COLO829 (cell line): ENCODE measurements around the gene GAN.

Experiments used
- DNase-seq: peaks from one replicate; pipeline ENCODE4 v3.0.0; 2012; ENCODE audit warnings: low spot score

The GAN gene

DNA sequence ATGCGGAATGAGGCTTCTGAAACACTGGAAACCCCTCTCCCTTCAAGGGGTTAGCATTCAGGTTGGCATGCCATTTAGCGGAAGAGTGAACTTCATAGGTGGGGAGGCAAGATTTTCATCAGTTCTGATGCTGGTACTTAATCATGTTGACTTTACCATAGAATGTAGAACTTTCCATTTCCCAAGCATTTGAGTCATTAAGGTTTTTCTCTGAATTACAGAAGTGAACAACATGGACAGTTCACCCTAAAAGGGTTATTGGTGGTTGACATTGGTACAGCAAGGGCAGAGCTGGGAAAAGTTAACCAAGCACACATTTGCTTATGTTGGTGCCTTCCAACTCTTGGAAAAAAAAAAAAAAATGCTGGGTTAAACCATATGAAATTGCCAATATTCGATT lies 39.1 kb downstream of the GAN start:
- no peak for DNase-seq

DNA sequence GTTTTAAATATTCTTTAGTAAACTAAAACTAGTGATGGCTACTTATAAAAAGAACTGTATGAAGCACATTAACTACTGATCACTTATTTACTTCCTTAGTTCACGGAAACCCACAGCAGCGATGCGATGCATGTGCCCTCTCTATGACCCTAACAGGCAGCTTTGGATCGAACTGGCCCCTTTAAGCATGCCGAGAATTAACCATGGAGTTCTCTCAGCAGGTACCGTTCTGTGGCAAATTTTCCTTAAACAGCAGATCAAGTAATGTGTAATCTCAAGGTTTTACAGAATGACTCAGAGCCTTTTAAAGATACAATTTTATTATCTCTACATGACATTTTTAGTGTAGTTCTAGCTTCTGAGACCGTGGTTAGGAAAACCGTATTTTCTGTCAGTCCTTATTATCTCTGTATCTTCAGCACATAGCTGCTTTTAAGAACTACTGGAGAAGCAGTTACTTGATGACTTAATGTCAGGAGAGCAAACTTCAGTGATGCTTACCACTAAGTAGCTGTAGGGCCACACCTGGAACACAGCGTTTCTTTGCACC lies 43.0 kb downstream of the GAN start:
- no peak for DNase-seq

DNA sequence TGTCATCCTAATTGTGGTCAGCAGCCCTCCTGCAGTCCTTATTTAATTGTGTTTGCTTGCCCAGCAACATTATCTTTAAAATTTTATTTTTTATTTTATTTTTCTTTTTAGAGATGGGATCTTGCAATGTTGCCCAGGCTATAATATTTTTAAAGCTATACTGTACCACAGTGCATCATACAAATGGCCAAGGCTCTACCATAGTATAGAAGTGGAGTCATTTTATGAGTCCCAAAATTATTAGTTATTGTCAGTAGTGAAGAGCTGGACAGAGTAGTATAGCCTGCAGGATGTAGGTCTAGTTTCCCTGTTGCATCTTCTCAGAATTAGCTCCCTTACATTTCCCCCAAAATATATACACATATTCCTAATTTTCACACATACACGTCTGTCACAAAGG lies 44.1 kb downstream of the GAN start:
- no peak for DNase-seq

DNA sequence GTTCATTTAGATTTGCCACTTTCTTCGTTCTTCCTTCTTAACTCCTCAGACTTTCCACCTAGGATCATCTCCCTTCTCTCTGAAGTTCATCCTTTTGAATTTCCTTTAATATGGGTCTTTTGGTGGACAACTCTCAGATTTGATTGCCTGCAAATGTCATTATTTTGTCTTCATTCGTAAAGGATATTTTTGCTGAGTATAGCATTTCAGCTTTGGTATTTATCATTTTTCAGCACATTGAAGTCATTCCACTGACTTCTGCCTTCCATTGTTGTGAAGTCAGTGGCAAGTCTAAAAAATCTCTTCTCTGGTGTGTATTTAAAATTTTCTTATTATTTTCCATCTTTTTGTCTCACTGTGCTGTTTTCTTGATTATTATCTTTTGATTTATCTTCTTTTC lies 45.4 kb downstream of the GAN start:
- DNase-seq: no peak

DNA sequence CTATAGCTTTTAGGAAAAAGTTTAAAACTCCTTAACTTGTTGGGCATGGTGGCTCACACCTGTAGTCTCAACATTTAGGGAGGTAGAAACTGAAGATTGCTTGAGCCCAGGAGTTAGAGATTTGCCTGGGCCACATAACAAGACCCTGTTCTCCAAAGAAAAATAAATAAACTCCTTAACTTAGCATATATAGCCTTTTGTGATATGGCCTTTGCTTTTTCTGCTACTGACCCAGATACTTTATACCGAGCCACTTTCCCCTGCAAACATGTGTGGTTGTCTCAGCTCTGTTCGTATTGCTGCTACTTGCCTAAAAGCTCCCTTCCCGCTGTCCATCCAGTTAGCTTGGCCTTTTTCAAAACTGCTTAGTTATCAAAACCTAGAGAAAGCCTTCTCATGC lies 51.0 kb downstream of the GAN start:
- no peak for DNase-seq

DNA sequence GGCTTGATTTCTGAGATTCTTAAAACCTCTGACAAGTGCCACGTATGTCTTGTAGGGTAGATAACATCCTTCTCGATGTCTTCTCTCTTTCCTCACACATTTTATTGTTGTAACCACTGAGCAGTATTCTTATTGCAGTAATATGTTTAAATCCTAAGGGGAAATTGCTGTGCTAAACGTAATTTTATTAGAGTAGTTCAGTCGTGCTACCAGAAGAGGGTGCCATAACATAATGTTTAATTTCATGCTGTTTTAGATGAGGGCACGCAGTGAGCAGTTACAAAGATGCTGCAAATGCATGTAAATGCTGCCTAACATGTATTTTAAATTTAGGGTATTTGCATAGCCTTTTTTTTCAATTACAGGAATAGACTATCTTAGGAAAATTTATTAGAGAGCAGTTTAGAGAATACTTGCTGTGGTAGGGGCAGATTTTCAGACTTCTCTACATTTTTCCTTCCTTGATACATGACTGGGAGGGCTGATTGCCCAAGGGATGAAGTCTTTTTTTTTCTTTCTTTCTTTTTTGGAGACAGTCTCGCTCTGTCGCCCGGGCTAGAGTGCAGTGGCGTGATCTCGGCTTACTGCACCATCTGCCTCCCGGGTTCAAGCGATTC lies 51.7 kb downstream of the GAN start:
- peak; percentile 13 for DNase-seq

DNA sequence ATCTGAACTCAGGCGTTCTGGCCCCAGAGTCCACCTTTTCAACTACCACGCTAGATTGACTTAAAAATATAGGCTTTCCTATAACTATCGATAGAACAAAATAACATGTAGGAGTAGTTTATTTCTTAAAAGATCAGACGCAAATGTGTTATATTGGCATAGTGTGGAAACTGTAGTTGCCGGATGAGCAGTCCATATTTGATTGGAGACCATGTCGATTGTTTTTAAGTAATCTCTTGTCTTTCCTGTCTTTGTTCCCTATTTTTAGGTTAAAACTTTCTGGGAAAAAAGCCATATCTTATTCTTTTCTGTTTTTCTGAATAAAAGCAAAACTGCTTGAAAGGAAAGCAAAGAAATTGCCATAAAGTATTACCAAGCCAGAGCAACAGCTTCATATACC lies 53.1 kb downstream of the GAN start:
- DNase-seq: no peak

DNA sequence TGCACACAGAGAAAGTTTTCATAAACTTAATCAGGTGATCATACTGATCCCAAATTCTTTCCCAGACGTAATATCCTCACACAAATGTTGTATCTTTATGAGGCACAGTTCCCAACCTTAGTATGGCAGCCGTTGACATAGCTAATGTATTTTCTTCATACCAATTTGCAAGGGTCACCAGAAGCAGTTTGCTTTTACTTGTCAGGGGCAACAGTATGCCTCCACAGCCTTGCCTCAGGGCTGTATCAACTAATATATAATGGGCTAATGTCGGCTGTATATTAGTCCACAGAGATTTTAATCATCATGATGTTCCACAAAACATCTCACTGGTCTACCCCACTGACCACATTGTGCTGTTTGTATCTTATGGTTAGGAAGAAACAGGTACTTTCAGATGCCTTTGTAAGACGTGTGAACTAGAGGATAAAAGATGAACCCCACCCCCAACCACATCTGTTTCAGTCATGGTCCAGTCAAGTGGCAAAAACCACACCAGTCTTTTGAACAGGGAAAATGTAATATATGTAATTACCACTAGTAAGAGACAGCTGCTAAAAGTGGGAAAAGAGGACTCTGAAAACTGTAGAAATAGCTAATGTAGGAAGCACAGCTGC lies 55.2 kb downstream of the GAN start:
- no peak for DNase-seq

DNA sequence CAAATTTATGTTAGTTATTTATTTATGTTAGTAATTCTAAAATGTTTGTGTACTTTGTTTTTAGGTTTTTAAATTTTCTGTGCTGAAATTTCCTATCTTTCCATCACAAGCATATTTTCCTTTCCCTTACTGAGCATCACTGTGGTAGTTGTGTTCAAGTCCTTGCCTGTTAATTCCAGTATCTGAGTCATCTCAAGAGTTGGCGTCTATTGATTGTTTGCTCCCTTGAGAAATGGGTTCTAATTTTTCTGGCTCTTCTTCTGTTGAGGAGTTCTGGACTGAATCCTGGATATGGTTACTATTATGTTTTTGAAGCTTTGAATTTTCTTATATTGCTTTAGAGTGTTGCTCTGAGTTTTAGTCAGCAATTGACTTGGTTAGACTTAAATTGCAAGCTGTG lies 56.3 kb downstream of the GAN start:
- no peak for DNase-seq

DNA sequence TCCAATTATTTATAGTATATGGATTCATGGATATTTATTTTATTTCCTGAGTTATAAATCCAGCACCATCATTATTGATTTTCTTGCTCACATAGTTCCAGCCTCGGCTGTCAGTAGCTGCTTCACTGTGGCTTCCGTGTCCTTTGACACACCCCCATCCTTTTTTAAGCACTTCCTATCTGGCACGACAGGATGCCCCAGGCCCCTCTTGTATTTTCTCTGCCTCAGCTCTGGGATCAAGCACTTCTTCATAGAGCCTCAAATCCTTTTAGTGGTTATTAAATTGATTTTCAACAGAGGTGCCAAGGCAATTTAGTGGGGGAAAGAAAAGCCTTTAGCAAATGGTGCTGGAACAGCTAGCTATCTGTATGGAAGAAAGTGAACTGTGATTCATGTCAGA lies 59.8 kb downstream of the GAN start:
- no peak for DNase-seq

DNA sequence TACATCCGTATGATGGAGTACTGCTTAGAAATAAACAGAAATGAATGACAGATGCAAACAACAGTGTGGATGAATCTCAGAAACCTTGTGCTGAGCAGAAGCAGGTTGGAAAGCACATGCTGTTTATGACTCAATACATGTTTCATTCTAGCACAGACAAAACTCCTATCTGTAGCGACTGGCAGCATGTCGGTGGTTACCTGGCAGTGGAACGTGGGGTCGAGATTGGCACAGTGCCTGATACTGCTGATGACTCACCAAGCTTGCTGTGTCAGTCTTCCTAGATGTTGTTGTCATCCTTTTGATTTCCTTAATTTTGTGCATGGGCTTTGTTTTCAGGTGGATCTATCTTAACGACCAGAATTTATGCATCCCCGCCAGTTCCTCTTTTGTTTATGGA lies 62.1 kb downstream of the GAN start:
- DNase-seq: no peak

DNA sequence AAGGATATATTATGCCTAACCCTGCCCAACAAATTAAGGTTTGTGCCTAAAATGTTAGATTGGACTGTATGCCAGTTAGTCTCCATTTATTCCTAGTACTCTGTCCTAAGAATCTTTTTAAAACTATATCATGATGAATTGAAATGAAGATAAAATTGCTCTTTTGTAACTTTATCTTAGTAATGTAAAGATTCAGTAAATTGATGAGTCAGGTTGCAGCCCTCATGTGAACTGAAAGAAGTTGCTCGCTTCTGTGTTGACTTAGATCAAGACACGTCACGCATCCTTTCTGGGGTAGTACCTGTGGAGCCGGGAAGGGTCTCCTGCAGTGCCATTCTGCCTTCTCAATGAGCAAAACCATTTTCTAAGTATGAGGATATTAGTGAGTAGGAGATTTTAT lies 63.3 kb downstream of the GAN start:
- no peak for DNase-seq

DNA sequence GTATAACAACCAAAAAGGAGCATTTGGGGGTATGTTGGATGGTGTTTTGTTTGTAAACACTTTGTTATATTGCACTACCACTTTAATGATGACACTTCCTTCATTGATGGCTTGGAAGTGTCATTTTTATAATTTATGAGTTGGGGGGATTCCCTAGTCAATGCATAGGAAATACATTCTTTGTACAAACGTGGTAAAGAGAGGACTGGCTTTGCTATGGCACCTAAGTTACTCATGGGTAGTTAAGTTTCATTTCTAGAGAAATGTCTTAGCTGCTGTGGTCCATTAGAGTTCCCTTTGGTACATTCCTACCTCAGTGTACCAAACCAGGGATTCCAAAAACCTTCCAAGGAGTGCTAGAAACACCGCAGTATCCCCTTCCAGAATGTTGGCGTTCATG lies 66.2 kb downstream of the GAN start:
- DNase-seq: no peak

DNA sequence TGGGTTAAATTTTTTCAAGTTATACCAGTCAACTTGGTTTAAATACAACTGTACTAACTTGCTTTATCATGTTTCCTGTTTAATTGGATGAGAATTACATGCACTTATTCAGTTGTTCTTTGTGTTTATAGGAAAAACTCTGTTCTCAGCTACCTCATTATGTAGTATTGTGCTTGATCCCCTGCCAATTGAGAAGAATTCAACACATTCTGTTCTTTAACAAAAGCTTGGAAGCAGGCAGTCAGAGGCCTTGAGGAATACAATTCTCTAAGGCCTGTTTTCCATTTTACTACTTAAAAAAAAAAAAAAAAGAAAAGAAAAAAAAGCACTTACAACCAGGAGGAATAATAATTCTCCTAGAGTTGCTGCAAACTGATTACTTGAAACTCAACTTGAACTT lies 69.2 kb downstream of the GAN start:
- no peak for DNase-seq

DNA sequence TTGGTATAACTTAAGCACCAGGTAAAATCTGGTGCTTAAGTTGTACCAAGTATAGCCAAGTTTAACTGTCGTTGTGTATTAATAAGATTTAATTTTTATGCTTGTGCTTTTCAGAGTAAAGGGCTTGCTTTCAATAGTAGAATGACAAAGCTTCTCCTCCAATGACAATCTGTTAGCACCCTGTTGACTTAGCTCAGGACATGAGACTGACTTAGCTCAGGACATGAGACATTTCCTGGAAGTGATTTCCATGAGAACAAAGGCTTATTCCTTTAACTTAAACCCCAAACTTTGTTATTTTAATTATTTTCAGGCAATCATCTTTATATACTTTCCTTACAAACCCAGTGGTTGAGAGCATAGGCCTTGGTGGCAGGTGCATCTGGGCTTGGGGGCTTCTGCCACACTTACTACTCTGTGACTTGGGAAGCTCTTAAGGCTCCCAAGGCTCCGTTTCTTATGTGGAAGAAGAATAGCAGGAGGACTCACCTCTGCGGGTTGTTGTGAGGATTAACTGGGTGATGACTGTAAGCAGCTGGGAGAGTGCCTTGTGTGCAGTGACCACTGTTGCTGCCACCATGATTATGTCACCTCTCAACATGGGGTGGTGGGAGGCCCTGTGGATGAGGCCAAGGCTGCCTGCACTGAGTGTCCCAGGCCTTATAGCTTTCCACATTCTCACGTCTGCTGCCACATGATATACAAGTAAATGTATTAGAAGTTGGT lies 70.4 kb downstream of the GAN start:
- DNase-seq: no peak

DNA sequence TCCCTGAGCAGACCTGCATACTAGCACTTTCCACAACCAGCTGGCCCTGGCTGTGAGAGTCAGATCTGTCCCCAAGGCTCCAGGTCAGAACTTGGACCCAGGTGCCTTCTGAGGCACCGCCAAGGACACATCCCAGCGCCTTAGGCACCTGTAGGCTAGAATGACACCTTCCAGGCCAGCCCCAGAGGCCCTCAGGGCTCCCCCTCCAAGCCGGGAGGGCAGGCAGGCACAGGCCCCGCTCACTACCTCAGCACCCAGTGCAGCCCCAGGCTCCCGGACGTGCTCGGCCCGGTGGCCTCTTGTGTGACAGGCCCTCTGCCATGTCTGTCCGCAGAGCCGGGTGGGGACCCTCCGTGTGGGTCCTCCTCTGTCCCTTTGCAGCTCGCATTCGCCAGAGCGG lies 73.6 kb downstream of the GAN start:
- DNase-seq: no peak

DNA sequence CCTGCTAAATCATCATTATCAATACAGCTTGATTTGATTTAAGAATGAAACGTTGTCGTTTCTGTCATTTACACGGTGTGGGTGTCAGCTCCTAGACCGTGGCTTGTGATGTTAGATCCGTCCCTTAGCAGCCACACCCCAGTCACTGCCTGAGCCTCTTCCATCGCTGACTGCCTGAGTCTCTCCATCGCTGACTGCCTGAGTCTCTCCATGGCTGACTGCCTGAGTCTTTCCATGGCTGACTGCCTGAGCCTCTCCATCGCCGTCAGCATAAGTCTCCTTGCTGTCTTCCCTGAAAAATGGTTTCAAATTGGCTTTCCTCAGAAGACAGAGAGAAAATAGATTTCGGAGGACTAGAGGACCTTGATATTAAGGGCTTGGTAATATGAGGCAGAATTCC lies 76.1 kb downstream of the GAN start:
- no peak for DNase-seq

DNA sequence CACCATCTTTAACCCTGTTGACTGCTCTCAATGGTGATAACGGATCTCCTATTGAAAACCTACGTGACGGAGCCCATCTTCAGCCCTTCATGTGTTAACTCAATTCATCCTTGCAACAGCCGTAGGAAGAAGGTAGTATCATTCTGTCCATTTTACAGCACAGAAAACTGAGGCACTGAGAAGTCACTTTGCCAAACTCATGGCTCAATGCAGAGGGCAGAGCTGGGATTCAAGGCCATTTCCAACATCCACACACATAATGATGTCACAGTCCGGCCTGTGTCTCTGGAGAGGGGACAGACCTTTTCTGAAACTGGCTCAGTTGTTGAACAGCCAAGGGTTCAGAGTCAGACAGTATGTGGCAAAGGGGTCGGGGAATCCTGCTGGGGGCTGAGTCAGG lies 77.2 kb downstream of the GAN start:
- no peak for DNase-seq

DNA sequence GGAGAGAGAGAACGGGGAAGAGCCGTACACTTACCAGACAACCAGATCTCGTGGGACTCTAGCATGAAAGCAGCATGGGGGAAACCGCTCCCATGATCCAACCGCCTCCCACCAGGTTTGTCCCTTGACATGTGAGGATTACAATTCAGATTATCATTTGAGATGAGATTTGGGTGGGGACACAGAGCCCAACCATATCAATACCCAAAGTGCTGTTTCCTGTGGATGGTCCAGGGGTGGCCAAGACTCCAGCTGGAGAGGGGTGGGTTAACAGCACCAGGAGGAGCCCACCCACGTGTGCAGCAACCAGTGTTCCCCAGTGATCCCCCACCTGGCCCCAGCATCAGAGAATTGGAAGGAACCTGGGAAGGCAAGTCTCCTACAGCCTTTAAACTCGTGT lies 79.7 kb downstream of the GAN start:
- no peak for DNase-seq

DNA sequence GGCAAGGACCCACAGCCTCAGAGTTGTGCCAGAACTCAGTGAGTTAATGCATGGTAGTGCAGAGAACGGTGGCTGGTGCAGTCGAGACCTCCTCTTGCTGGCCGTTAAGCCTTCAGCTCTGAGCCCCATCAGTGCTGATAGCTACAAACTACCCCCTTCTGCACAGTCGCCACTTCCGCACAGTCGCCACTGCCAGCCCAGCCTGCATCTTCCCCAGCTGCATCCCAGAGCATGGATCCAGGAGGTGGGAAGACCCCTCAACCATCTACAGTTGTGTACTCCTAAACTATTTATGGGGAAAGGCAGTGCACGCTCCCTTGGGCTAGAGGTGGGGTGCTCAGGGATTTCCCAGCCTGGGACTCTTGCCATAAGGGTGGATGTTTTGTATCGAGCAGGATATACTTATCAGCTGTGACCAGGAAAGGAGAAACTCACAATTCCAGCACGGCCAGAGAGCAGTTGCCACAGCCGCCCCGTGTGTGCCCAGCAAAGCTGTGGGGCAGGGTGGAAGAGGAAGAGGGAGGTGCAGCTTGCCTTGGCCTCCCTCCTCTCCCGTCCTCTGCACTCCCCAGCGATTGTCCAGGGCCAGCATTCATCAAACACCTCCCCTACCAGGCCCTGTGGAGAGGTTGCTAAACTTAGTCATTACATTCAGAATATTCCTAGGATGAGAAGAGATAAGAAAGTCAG lies 80.3 kb downstream of the GAN start:
- DNase-seq: no peak

DNA sequence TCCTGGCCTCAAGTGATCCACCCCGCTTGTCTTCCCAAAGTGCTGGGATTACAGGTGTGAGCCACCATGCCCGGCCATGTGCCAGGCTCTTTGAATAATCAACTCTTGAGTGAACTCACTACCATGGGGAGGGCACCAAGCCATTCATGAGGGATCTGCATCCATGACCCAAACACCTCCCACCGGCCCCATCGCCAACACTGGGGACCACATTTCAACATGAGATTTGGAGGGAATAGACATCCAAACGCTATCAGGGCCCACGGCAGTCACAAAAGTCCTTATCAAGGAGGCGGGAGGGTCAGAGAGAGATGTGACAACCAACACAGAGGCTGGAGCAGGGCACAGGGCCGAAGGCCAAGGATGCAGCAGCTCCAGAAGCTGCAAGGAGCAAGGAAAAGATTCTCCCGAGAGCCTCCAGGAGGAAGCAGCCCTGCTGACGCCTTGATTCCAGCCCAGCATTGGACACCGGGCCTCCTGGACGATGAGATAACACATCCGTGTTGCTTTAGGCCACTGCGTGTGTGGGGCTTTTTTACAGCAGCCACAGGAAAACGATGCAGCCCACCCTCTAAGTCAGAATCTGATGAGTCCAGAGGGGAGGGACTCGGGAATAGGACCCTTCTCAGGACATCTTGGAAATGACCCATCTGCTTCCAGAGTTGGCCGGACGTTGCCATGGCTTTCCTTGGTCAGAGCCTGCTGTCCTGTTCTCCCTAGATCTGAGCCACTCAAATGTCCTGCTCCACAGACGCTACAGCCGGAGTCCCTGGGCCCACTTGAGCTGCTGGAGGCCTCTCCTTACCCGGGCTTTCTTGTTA lies 82.5 kb downstream of the GAN start:
- no peak for DNase-seq

DNA sequence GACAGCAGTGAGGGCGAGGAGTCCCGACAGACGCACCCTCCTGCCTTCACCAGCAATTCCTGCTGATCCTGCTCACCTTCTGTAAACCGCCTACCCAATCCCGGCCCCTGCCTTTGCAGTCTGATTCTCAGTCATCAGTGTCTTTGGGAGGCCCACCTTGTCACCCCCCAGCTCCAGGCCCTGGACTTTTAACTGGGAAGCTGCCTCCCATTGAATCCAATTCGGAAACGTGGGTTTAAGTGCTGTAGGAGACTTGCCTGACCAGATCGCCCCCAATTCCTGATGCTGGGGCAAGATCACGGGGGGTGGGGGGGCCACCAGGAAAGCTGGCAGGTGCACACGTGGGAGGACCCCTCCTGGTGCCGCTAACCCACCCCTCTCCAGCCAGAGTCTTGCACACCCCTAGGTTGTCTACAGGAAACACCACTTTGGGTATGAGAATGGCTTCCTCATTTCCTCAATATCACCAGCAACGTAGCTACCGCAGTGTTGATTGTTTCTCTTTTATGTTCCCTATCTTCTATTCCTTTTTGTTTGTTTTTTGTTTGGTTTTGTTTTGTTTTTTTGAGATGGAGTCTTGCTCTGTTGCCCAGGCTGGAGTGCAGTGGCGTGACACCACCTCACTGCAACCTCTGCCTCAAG lies 83.2 kb downstream of the GAN start:
- no peak for DNase-seq
